DND-41 (cell line): ENCODE measurements around the gene PTPN12.

Experiments
- ATAC-seq: fragments of 200-7000 bp; cut with Tn5 transposase; 3 replicates; pipeline ENCODE4 v1.9.1; 2021; ENCODE audit warnings: low read depth; ENCODE audit not compliant: insufficient read depth
- DNase-seq: peaks from one replicate; pipeline ENCODE4 v3.0.0-alpha.2; 2020
- H2AFZ ChIP-seq: 2 replicates; pipeline ENCODE4 v1.6.0; 2012; ENCODE audit warnings: low read depth, low read length
- H3K27ac ChIP-seq: 2 replicates; pipeline ENCODE4 v1.5.1; 2012; ENCODE audit warnings: low read length, inconsistent platforms
- H3K27me3 ChIP-seq: fragments of 200-600 bp; sonication (generic); 2 replicates; pipeline ENCODE4 v1.6.0; 2012; ENCODE audit warnings: low read length, mild to moderate bottlenecking, inconsistent platforms; ENCODE audit not compliant: insufficient read depth, poor library complexity
- H3K36me3 ChIP-seq: 2 replicates; pipeline ENCODE4 v1.5.1; 2012; ENCODE audit warnings: low read length, inconsistent platforms; ENCODE audit not compliant: insufficient read depth
- H3K4me1 ChIP-seq: 2 replicates; pipeline ENCODE4 v1.5.1; 2012; ENCODE audit warnings: mild to moderate bottlenecking, low read length; ENCODE audit not compliant: insufficient read depth
- H3K4me2 ChIP-seq: 2 replicates; pipeline ENCODE4 v1.6.0; 2012; ENCODE audit warnings: mild to moderate bottlenecking, moderate library complexity, low read length, inconsistent platforms; ENCODE audit not compliant: insufficient read depth
- H3K4me3 ChIP-seq, 2 experiments: fragments of 200-600 bp in 1 of 2; shearing (Covaris generic) in 1 of 2; 2 replicates each; pipeline ENCODE4 v1.5.1; 2012 to 2016; ENCODE audit warnings: inconsistent platforms in 2 of 2, low read length in 2 of 2, mild to moderate bottlenecking in 2 of 2, low read depth in 1 of 2, moderate library complexity in 1 of 2
- H3K79me2 ChIP-seq: 2 replicates; pipeline ENCODE4 v1.6.0; 2012; ENCODE audit warnings: low read length, inconsistent platforms; ENCODE audit not compliant: insufficient read depth
- H3K9ac ChIP-seq: 2 replicates; pipeline ENCODE4 v1.6.0; 2012; ENCODE audit warnings: low read depth, mild to moderate bottlenecking, inconsistent platforms, low read length, moderate library complexity
- H3K9me3 ChIP-seq: 2 replicates; pipeline ENCODE4 v1.5.1; 2012; ENCODE audit warnings: low read length, moderate library complexity, mild to moderate bottlenecking, inconsistent platforms; ENCODE audit not compliant: insufficient read depth, severe bottlenecking
- H4K20me1 ChIP-seq: 2 replicates; pipeline ENCODE4 v1.6.0; 2012; ENCODE audit warnings: low read length; ENCODE audit not compliant: insufficient read depth
- CTCF ChIP-seq: IDR thresholded peaks from 2 replicates; pipeline ENCODE4 v1.5.1; 2012; ENCODE audit warnings: borderline replicate concordance, low read length, moderate library complexity, mild to moderate bottlenecking; ENCODE audit not compliant: poor library complexity, severe bottlenecking; ENCODE audit errors: extremely low read depth
- EZH2 ChIP-seq: IDR thresholded peaks from 3 replicates; pipeline ENCODE4 v1.6.1; 2012; ENCODE audit warnings: borderline replicate concordance, low read depth, mild to moderate bottlenecking, moderate library complexity, low read length, inconsistent platforms; ENCODE audit not compliant: severe bottlenecking

The PTPN12 gene

GRCh38 chr7:77687100-77687746 lies 150.1 kb downstream of the PTPN12 start:
- Histone ChIP-seq H2AFZ (no peak overlapping the region), H3K4me1 (peaks cover 9% of the 10 kb centered on the region), H3K9me3 (no peaks in the 10 kb centered on the region), H3K27ac (no peak overlapping the region), H4K20me1 (no peaks in the 10 kb centered on the region), H3K79me2 (peaks cover 6% of the 10 kb centered on the region; the same call in 1 of the 2 replicates), H3K4me3 (peak overlapping the region in 1 of 2 experiments; percentile 9; a peak in 1 of 4 replicates), H3K4me2 (0 out of 2 replicates have a peak overlapping the region, but pooled peaks have one; percentile 10), H3K27me3 (no peaks in the 10 kb centered on the region), H3K9ac (no peak overlapping the region), H3K36me3 (peaks cover 15% of the 10 kb centered on the region; the same call in 1 of the 2 replicates)
- no peak for DNase-seq
- TF ChIP-seq EZH2 (no peak), CTCF (no peak)
- ATAC-seq: 0 out of 3 replicates have a peak, but pooled peaks have one; percentile 38

- no peaks in the 10 kb centered on the region for H4K20me1 ChIP-seq
- H3K4me2 ChIP-seq: no peak overlapping the region
- DNase-seq (no peak), ATAC-seq (peak; percentile 66)
- no peak overlapping the region for H2AFZ ChIP-seq
- H3K9me3 ChIP-seq: no peaks in the 10 kb centered on the region
- peaks cover 10% of the 10 kb centered on the region; the same call in 1 of the 2 replicates for H3K36me3 ChIP-seq
- H3K27ac ChIP-seq: no peak overlapping the region
- no peak overlapping the region for H3K9ac ChIP-seq
- peaks cover 7% of the 10 kb centered on the region; the same call in 1 of the 2 replicates for H3K79me2 ChIP-seq
- H3K4me1 ChIP-seq: peaks cover 9% of the 10 kb centered on the region
- no peaks in the 10 kb centered on the region for H3K27me3 ChIP-seq
- H3K4me3 ChIP-seq: no peak overlapping the region
- TF ChIP-seq CTCF: no peak
- no peak for TF ChIP-seq EZH2
Observed at GRCh38 chr7:77687747-77688144, 150.7 kb downstream of the PTPN12 start.
